ENCODE results near the gene NTMT1.
"Not testable (repeated sequence)": the region's sequence is repeated elsewhere in the genome, so short reads cannot be mapped to it uniquely, and the experiment has no call there.

The NTMT1 gene, protein sequence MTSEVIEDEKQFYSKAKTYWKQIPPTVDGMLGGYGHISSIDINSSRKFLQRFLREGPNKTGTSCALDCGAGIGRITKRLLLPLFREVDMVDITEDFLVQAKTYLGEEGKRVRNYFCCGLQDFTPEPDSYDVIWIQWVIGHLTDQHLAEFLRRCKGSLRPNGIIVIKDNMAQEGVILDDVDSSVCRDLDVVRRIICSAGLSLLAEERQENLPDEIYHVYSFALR

DNA sequence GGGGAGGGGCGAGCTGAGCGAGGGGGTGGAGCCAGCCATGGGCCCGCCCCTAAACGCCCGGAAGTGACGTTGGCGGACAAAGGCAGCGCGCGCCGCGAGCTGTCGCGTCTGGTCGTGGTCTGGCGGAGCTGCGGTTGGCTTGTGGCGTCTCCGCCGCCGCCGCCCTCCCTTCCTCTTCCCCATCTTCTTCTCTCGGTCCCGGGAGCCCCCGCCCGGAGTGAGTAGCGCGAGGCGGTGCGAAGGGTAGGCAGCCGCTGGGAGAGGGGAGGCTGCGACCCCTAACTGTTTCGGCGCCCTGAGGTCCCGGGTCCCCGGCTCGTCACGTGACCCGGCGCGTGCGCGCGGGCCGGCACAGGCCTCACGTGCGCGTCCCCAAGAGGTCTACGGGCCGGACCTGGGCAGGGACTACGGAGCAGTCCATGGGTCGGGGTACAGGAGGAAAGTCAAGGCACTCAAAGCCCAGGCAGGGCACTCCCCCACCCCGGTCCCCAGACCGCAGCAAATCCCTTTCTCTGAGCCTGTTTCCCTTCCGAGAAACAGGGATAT, at the start of gene NTMT1:
TSS of gene NTMT1 (plus strand) at position 85 of the 546 bp plus-strand sequence. CDS start 6,541 bp downstream, outside the sequence.
- DNase-seq: peak; percentile 46

DNA sequence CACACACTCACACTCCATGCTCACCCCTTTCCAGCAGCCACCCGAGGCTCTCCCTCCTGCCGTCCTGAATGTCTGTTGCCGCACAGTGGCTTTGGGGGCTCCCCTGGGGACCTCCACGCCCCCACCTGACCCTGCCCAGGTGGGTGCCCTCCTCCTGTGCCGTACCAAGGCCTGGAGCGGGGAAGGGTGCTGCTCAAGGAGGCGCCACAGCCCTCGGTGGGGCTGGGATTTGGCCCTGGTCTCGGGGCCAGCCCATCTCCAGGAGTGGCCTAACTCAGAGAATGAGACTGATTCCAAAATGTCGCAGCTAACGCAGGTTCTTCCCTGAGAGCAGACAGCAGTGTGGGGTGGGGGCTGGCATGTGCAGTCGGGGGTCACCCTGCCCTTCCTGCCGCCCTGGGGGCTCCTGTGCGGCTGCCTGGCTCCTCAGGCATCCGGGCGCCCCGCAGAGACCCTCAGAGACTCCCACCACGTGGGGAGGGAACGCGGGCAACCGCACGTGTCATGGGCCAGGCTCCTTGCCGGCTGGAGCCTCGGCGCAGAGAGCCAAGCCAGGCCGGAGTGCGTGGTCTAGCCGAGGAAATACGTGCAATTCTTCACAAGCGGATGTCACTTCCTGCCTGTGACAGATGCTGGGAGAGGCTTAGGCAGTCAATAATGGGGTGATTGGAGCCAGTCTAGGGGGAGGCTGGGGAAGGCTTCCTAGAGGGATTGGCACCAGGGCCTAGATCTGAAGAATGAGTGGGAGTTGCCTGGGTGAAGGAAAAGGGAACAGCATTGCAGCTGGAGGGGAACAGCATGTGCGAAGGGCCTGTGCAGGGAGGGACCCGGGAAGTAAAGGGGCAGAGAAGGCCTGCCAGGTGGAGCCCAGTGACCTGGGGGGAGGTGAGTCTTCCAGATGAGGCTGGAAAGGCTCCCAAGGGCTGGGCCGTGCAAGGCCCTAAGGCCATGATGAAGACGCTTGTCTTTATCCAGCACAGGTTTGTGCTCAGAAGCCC, 49.1 kb upstream of the NTMT1 start:
- DNase-seq: no peak

DNA sequence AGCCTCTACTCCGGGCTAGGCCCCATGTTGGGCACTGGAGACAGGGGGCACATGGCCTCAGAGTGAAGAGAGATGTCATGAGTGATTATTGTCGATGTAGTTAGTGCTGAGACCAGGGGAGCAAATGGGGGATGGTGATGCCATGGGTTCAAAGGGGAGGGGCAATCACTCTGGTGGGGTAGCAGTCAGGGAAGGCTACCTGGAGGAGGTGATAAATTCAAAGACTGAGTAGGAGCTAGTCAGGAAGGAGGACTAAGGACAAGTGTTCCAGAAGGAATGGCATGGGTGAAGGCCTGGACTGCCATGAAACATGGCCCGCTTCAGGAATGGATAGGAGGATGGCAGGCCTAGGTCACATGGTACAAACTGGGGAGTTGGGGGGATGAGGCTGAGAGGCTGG, 46.7 kb upstream of the NTMT1 start:
- DNase-seq: no peak

DNA sequence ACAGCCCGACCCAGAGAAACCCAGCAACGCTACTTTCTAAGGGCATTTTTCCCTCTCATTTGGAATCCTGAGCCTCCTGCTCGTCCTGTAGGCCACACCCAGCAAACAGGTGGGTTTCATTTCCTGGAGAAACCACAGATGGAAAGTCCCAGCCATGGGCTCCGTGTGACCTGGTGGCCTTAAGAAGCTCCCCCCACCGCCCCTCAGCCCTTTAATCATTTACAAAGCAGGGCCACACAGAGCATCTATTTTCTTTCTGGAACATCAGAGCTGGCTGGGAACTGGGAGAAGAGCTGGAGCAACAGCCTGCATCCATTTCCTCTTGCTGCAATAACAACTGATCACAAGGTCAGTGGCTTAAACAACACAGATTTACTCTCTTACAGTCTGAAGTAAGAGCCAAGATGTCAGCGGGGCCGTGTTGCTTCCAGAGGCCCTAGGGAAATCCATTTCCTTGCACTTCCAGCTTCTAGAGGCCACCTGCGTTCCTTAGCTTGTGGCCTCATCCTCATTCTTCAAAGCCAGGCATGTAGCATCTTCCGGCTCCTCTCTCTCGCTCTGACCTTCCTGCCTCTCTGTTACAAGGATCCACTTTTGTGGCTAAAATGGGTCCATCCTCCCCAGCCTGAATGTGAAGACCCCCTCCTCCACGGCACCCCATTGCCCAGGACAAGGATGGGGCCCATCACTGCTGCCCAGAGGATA, 45.6 kb upstream of the NTMT1 start:
- no peak for DNase-seq

DNA sequence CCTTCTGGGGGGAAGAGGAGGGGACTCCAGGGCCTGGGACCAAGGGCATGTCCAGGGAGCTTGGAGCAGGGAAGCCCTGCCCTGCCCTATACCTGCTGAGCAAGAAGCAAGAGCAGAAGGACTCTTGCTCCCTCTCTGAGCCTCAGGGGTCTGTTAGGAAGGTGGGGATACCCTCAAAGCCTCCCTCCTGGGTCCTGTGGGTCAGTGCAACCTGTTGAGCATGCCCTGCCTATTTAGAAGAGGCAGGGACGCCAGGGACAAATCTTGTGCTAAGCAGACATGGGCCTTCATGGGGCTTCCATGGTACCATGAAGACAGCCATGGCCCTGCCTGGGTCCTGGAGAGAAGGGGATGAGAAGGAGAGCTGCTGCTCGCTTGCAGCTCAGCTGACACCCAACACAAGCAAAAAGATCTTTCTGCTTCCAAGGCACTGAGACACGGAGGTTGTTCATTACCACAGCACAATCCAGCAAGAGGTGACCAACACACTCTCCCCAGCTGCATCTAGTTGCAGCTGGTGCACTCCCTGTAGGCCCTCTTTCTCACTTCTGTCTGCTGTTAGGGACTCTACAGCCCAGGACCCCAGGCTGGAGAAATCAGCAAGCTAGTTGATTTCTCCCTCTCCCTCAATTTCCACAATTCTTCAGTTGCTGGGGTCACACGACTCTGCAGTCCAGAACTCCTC, 44.3 kb upstream of the NTMT1 start:
- no peak for DNase-seq

DNA sequence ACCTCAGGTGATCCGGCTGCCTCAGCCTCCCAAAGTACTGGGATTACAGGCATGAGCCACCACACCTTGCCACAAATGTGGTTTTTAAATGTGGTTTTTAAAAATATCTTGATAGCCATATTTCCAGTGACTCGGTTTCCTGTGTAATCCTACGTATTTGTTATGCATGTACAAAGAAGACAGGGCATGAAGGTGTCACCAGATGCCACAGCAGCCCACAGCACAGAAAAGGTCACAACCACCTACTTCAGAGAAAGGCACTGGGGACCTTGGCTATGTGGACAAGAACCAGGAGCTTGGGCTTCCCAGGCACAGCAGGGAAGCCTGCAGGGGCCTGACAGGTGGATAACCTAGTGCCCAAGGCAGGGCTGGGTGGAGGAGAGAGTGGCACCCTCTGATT, 43.1 kb upstream of the NTMT1 start:
- no peak for DNase-seq

DNA sequence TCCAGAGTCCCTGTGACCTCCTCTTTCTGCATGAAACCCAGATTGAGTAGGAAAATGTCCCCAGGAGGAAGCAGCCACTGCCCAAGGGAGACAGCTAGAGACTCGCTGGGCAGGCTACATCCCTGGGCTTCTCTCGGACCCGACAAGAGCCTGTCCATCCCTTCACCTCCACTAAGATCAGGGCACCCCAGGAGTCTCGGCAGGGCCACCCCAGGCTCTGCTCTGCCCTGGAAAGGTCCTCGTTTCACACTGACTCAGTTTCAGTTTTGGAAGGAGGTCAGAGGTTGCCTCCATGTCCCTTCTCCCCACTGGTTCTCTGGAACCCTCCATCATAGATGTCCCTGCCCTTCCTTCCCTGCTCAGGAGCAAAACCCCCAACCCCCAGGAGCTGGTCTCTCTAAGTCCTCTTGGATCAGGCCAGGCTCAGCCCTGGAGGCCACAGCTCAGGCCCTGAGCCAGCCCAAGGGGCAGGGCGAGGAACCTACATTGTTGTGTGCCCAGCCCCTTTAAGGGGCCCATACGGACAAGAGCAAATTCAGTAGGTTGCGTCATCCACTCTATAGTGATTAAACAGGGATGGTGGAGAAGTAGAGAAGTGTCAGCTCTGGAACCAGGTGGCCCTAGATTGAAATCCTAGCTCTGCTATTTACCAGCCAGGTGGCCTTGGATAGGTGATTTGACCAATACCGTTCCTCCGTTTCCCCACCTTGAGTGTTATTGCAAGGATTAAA, 42.5 kb upstream of the NTMT1 start:
- no peak for DNase-seq

DNA sequence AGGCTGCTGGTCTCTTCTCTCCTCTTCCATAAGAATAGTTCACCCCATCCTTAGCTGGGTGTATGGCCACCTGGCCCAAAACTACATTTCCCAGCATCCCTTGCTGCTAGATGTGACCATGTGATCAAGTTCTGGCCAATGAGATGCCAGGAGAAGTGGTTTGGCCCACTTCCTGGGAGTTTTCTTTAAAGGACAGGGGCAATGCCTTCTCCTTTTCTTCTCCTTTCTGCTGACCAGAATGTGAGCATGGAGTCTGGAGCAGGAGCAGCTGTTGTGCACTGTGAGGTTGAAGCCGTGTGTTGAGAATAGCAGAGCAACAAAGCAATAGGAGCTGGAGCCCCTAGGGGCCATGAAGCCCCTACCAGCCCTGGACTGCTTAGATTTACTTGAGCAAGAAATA, 41.8 kb upstream of the NTMT1 start:
- DNase-seq: peak; percentile 47

DNA sequence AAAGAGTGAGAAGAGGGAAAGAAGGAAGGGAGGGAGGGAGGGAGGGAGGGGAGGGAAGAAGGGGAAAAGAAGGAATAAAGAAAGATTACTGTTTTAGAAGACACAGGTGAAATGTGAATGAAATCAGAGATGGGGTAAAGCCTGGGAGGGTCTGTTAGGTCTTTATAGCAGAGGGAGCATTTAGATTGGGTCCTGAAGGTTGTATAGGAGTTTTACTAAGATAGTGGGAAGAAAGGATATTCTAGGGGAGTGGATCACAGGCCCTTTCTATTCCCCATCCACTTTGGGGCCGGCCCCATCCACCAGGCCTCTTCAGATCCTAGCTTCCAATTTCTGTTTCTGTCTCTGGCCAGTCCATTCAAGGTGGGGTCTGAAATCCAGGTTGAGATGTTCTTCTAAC, 40.6 kb upstream of the NTMT1 start:
- DNase-seq: no peak

DNA sequence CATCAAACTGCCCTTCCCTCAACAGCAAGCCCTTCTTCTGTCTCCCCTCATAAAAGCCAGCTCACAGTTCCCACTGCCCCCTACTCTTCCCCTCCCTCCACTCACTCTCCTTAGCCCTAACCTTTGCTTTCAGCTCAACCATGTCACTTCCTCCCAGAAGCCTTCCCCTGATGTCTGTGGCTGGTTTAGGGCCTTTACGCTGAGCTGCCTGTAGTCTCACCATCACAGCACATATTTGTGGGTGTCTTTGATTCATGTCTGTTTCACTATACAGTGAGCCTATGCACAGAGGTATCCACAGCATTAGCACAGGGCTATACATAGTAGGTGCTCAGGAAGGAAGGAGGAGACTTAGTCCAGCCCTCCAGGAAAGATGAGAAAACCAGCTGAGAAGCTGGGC, 39.7 kb upstream of the NTMT1 start:
- DNase-seq: no peak

DNA sequence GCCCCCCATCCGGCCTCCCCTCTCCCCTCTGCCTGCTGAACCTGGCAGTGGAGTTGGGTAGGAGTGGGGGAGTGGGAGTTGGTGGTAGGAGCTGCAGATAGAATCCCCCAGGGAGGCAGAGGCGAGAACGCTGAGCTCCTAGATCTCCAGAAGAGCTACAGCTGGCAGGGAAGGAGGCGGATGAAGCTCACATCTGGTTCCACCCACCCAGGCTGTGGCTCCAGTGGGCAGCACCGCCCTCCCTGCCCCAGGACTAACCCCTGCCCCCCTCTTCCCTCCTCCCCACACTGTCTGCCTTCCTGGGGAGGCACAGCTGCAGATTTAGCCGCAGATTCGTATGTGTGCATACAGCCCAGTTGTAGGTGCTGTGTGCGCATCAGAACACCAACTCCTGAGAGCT, 39.3 kb upstream of the NTMT1 start:
- DNase-seq: no peak

DNA sequence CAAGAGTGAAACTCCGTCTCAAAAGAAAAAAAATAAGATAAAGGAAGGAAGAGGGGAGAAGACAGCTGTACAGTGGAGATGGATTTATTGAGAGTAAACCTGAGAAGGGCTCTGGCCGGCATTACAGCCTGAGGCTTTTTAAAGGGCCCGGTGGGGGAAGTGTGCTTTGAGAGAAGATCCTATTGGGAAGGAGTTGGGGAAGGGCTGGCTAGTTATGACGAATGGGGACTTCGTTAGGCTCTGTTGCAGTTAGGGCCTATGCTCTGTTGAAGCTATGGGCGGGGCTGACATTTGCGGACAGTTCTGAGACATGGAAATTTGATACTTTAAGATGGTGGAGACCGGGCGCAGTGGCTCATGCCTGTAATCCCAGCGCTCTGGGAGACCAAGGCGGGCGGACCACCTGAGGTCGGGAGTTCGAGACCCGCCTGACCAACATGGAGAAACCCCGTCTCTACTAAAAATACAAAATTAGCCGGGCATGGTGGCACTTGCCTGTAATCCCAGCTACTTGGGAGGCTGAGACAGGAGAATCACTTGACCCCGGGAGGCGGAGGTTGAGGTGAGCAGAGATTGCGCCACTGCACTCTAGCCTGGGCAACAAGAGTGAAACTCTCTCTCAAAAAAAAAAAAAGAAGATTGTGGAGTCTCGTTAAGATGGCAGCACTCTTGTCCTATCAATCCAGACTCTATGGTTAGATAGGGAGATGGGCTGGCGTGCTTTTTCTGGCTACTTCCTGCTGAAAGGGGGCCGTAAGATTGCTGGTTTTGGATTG, 38.3 kb upstream of the NTMT1 start:
- no peak for DNase-seq

DNA sequence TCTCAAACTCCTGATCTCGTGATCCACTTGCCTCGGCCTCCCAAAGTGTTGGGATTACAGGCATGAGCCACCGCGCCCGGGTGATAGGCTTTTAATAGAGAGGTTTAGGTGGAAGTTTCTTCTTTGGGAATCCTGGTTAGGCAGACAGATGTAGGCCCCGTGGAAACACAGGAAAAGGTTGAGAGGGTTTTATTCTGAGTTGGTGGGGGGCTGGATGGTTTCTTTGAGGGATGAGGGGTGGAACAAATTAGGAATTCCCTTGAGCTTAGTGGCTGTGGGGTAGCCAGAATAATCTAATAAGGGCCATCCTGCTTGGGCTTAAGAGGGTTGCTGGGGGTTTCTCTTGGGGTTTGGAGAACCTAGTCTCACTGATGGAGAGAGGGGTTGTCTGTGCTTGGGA, 35.5 kb upstream of the NTMT1 start:
- DNase-seq: no peak

DNA sequence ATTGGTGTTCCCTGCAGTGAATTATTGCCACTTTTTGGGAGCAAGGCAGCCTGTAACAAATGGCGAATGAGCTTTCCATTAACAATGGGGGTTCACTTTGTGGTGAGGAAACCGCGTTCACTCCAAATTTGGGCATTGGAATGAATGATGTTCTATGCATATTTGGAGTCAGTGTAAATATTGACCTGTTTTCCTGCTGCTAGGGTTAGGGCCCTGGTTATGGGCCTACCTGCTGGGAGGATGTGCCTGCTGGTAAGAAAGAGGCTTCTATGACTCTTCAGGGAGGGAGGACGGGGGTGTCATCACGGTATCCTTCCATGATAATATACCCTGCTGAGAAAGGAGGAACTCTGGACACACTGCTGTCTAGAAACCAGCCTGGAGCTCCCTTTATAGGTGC, 34.0 kb upstream of the NTMT1 start:
- DNase-seq: no peak

DNA sequence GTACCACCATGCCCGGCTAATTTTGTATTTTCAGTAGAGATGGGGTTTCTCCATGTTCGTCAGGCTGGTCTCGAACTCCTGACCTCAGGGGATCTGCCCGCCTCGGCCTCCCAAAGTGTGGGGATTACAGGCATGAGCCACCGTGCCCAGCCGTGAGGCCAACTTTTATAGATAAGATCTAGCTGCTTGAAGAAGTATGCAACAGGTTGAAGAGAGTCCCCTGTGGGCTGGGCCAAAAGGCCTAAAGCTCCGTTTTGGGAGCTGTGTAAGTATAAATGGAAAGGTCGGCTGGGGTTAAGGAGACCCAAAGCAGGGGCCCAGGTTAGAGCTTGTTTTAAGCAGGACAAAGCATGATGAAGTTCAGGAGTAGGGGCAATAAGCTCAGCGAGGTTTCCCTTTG, 33.2 kb upstream of the NTMT1 start:
- not testable (repeated sequence) for DNase-seq

DNA sequence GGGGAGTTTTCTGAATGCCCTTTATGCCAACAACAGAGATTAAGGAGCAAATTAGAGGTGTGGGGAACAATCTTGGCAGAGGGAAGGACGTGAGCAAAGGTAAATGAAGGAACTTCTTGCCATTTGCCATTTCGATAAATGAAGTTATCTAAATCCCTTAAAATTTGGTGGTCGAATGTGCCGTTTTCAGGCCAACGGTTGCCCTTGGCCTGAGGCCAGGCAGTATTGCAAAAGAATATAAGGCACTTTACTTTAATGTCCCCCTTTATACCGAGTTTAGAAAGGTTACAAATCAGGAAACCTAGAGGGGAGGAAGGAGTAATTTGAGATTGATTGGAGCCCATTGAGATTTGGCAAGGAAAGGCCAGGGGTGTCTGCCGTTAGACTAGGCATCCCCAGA, 31.3 kb upstream of the NTMT1 start:
- DNase-seq: no peak

DNA sequence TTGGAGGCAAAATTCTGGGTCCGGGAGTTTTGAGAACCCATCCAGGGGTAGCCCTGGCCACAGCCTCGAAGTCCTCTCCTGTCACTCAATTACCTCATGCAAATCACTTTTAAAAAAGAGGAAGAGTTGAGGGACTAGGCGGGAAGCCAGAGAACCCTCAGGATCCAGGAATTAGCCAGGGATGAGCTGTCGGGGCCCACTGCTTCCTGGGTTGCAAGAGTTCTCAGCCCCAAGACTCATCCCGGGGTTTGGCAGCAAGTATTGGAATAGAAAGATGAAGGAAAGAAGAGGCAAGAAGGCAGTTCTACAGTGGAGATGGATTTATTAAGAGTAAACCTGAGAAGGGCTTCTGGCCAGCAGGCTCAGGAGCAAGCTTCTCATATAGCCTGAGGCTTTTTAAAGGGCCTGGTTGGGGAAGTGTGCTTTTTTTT, 30.6 kb upstream of the NTMT1 start:
- DNase-seq: no peak

DNA sequence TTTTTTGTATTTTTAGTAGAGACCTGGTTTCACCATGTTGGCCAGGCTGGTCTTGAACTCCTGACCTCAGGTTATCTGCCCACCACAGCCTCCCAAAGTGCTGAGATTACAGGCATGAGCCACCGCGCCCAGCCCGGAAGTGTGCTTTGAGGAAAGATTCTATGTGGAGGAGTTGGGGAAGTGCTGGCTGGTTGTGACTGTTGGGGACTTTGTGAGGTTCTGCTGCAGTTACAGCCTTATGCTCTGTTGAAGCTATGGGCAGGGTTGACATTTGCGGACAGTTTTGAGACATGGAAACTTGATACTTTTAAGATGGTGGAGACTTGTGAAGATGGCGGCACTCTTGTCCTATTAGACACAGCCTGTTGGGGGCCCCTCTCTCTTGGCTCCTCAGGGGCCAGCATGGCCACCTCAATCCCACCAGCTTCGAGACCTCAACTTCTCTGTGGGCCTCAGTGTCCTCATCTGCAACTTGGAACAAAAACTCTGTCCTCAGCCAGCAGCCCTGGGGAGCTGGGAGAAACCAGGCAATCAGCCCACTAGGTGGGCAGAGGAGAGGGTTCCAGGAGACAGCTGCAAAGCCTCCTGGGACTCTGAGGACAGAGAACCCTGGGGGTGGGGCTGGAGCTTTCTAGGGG, 29.9 kb upstream of the NTMT1 start:
- DNase-seq: no peak

DNA sequence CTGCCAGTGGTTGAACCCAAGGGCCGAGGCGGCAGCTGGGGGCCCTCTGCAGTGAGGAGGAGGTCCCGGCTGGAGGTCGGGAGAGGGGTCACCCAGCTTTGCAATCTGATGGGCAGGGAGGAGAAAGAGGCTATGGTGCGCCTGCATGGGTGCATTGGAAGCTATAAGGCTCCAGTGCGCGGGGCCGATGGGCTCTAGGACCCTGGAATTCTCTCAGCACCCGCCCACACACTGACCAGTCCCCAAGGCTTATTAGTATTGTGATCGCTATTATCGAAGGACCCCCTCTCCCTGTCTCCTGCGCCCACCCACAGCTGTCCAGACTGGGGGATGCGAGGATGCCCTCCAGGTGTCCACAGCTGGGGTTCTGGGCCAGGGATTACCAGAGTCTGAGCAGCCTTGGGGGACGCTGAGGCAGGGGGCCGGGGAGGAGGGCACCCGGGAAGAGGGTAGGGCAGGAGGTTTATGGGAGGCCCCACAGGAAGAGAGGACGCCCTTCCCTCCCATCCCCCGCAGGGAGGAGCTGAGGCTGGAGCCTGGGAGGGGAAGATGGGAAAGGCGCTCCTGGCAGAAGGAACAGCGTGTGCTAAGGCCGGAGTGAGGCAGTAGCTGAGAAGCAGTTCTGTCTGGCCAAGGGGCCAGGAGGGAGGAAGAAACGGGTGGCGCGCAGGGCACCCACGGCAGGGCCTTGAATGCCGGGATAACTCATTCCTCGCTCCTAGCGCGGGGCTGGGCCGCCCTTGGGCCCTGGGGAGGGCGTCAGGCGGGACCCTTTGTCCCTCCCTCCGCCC, 29.2 kb upstream of the NTMT1 start:
- no peak for DNase-seq

Data from NCI-H2029 treated with DMSO at 0.1 percent for 48 hours (cell line).